Suppressor macrophage treated with lipopolysaccharide for 4 hours (primary cell): ENCODE data around the gene PTPRJ.

Experiments used
- DNase-seq: peaks from one replicate; pipeline ENCODE4 v3.0.0-alpha.2; 2020

PTPRJ gene

GRCh38 chr11:47969401-47969800 is 11.0 kb upstream of the PTPRJ start:
- DNase-seq = no peak

GRCh38 chr11:47971501-47971900 is 8.9 kb upstream of the PTPRJ start:
- DNase-seq = no peak

DNA sequence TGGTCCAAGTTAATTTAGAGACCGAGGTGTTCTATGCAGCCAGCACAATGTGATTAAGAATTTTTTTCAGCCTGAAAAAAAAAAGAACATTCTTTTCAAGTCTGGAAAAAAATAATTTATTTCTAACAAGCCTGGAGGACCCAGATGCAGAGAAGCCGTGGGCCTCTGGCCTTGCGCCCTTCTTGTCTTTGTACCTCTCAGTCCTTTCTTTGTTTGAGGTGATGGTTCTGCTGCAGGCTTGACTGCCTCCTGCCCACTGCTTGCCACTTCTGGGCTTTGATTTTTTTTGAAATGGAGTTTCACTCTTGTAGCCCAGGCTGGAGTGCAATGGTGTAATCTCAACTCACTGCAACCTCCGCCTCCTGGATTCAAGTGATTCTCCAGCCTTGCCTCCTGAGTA is 7.2 kb upstream of the PTPRJ start:
- DNase-seq = no peak

DNA sequence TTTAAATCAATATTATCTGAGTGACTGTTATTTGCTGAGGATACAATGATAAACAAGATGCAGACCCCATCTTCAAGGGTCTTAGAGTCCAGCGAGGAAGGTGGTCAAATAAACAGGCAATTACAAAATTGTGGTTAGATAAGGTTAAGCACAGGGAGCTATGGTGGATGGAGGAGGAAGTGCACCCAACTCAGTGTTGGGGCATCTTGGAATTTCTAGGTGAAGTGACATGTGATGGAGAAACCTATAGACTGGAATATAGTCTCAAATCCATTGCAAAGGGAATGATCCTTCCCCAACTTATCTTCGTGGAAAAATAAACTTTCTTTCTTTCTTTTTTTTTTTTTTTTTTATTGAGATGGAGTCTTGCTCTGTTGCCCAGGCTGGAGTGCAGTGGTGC is 3.4 kb upstream of the PTPRJ start:
- DNase-seq = no peak

GRCh38 chr11:47977623-47978022 is 2.7 kb upstream of the PTPRJ start:
- DNase-seq = no peak

DNA sequence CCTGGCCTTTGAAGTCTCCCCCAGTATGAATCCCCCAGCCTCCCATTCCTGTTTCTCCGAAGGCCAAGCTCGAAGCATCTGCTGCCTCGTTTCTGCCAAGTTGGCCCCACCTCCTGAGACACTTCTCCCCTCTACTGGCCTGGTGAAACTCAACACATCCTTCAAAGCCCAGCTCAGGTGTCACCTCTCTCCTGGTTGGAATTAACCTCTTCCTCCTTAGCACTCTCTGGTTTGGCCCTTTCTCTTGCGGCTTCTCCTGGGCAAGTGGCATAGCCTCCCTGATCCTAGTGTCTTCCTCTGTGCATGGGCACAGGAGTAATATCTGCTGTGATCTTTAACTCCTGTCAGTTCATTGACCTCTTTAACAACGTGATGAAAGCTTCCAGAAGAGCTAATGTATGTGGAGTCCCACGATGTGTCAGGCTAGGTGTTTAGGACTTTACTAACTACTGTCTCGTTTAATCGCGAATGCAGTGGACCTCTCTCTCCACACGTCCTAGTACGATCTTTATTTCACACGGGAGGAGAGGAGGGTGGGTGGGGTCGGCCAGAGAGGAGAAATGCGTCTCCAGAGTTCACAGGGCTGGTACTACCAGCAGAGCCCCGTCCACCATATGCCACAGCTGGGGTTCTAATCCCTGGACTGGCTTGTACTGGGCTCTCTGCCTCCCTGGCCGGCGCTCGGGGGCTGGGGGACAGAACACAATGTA is 826 bp upstream of the PTPRJ start:
- no peak for DNase-seq

GRCh38 chr11:47980907-47981621 is 705 bp downstream of the PTPRJ start:
- DNase-seq = peak; percentile 66

- DNase-seq = peak; percentile 93
These were observed 1.5 kb downstream of the PTPRJ start for GRCh38 chr11:47981667-47982404.

- peak; percentile 57 for DNase-seq
These were observed 2.3 kb downstream of the PTPRJ start for GRCh38 chr11:47982616-47983015.

- DNase-seq = peak; percentile 83
These were observed 3.4 kb downstream of the PTPRJ start for GRCh38 chr11:47983464-47984397.

DNA sequence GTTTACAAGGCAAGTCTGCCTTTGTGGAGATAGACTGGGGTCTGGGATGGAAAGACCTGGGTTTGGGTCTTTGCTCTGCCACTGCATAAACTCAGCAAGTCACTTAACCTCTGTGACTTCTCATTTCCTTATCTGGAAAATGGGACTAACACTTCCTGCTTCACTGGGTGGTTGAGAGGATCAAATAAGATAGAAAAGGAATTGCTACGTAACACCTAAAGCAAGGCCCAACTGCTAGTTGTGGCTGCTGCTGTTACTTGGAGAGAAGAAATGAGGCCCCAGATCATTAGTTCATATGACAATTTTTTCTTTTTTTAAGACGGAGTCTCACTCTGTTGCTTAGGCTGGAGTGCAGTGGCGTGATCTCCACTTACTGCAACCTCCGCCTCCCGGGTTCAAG is 5.9 kb downstream of the PTPRJ start:
- DNase-seq = peak; percentile 37

- DNase-seq = peak; percentile 13
These were observed 6.4 kb downstream of the PTPRJ start for GRCh38 chr11:47986742-47987141.

GRCh38 chr11:47987310-47987709 is 7.0 kb downstream of the PTPRJ start:
- DNase-seq = peak; percentile 75

GRCh38 chr11:47987781-47988180 is 7.4 kb downstream of the PTPRJ start:
- peak; percentile 96 for DNase-seq

DNA sequence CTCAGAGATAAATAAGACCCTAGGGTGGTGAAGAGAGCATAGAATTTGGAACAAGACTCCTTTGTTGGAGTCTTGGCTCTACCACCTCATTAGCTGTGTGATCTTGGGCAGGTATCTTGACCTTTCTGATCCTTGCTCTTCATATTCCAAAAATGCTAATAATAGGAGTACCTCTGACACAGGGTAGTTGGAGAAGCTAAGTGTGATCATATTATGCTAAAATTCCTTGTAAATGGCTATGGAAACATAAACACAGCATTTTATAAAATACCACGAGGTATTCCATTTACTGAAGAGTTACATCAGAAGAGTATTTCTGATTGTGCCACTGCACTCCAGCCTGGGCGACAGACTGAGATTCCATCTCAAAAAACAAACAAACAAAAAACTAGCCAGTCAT is 9.4 kb downstream of the PTPRJ start:
- DNase-seq = no peak

- no peak for DNase-seq
These were observed 11.0 kb downstream of the PTPRJ start for GRCh38 chr11:47991266-47991830.

DNA sequence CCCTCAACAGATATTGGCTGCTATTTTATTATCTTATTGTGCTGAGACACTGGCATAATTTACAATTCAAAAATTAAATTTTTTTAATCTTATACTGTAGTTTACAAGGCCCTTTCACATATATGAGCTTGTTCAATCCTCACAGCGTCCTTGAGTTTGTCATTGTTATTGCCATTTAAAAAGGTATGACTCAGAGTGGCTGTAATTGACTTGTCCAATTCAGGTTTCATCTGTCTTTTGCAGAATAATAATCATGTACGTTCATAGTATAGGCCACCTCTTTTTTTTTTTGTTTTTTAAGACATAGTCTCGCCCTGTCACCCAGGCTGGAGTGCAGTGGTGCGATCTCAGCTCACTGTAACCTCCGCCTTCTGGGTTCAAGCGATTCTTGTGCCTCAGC is 11.5 kb downstream of the PTPRJ start:
- peak; percentile 34 for DNase-seq

DNA sequence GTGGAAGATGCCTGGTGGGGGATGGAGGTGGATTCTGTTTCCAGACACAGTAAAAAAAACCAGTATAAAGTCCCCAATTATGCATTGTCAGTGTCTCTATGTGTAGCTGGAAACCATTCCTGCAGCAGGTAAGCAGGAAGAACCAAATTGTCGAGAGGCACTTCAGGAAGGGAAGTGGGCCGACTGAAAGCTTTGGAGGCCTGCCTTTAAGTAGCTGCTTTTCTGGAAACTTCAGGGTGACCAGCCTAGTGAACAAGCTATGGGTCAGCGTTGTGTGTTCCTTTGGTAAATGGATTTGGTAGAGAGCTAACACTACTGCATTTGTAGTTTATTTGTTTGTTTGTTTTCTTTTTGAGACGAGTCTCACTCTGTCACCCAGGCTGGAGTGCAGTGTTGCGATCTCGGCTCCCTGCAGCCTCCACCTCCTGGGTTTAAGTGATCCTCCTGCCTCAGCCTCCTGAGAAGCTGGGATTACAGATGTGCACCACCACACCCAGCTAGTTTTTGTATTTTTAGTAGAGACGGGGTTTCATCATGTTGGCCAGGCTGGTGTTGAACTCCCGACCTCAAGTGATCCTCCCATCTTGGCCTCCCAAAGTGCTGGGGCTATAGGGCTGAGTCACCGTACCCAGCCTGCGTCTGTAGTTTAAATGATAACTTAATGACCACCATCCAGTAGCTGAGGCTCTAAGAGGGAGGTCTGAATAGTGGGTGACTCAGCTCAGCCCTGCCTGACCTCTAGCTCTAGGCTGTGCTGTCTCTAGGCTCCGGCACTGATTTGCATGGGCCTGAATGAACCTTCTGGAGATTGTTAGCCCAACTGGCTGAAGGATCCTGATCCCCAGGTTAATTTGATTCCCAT is 12.8 kb downstream of the PTPRJ start:
- peak; percentile 85 for DNase-seq

- no peak for DNase-seq
These were observed 14.1 kb downstream of the PTPRJ start for GRCh38 chr11:47994417-47994816.

- DNase-seq = no peak
These were observed 15.0 kb downstream of the PTPRJ start for GRCh38 chr11:47995360-47995769.
